ENCODE data around the gene SATB2.

SATB2 gene

GRCh38 chr2:199273042-199273511, 184.7 kb downstream of the SATB2 start:
- DNase-seq (ENCODE audit: extremely low read depth in 1 of 2, low read depth in 1 of 2): no peak

- no peak for DNase-seq (ENCODE audit: extremely low read depth in 1 of 2, low read depth in 1 of 2)
Observed at GRCh38 chr2:199261936-199262335, 195.8 kb downstream of the SATB2 start.

GRCh38 chr2:199261239-199261638, 196.5 kb downstream of the SATB2 start:
- no peak for DNase-seq (ENCODE audit: extremely low read depth in 1 of 2, low read depth in 1 of 2)

GRCh38 chr2:199259671-199260070, 198.1 kb downstream of the SATB2 start:
- DNase-seq (ENCODE audit: extremely low read depth in 1 of 2, low read depth in 1 of 2): no peak

GRCh38 chr2:199258291-199258690, 199.4 kb downstream of the SATB2 start:
- DNase-seq (ENCODE audit: extremely low read depth in 1 of 2, low read depth in 1 of 2): no peak

- DNase-seq (ENCODE audit: extremely low read depth in 1 of 2, low read depth in 1 of 2): no peak
Observed at GRCh38 chr2:199257261-199258224, 200.2 kb downstream of the SATB2 start.

GRCh38 chr2:199230091-199230490, 227.6 kb downstream of the SATB2 start:
- no peak for DNase-seq (ENCODE audit: extremely low read depth in 1 of 2, low read depth in 1 of 2)

- peak in 1 of 2 donors; percentile 31 for DNase-seq (ENCODE audit: extremely low read depth in 1 of 2, low read depth in 1 of 2)
Observed at GRCh38 chr2:199228887-199229819, 228.6 kb downstream of the SATB2 start.

GRCh38 chr2:199223791-199224190, 233.9 kb downstream of the SATB2 start:
- no peak for DNase-seq (ENCODE audit: extremely low read depth in 1 of 2, low read depth in 1 of 2)

GRCh38 chr2:199220920-199221319, 236.8 kb downstream of the SATB2 start:
- DNase-seq (ENCODE audit: extremely low read depth in 1 of 2, low read depth in 1 of 2): no peak

- no peak for DNase-seq (ENCODE audit: extremely low read depth in 1 of 2, low read depth in 1 of 2)
Observed at GRCh38 chr2:199219551-199219950, 238.2 kb downstream of the SATB2 start.

Measured in stimulated activated CD8-positive, alpha-beta memory T cell treated with anti-CD3 and anti-CD28 coated beads, Interleukin-7, amount 100 ng/mL, for 48 hours (primary cell).